MV-4-11 (cell line): Measurements from ENCODE around the gene ADAMTS1.

Experiments
- DNase-seq: peaks from one replicate; lab custom pipeline; 2025; lab: John Stamatoyannopoulos, UW

The ADAMTS1 gene

DNA sequence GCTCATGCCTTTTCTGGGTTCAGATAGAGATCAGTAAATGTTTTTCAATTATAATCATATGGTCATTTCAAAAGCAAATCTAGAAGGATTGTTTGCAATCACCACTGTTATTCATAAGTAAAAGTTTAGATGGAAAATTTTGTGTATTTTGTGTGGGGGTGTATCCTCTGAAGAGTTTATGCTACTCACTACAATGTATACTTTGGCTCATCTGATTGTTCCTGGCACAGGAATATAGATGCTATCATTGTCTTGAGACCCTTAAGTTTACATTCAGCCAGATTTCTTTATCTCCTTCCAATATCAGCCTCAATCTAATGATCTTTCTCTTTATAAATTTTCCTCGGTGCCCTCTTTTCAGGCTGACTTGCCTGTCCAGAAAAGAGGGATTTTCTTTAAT lies 33.0 kb downstream of the ADAMTS1 start:
- DNase-seq = no peak

- no peak for DNase-seq
These were observed 33.7 kb downstream of the ADAMTS1 start for GRCh38 chr21:26811482-26811881.

DNA sequence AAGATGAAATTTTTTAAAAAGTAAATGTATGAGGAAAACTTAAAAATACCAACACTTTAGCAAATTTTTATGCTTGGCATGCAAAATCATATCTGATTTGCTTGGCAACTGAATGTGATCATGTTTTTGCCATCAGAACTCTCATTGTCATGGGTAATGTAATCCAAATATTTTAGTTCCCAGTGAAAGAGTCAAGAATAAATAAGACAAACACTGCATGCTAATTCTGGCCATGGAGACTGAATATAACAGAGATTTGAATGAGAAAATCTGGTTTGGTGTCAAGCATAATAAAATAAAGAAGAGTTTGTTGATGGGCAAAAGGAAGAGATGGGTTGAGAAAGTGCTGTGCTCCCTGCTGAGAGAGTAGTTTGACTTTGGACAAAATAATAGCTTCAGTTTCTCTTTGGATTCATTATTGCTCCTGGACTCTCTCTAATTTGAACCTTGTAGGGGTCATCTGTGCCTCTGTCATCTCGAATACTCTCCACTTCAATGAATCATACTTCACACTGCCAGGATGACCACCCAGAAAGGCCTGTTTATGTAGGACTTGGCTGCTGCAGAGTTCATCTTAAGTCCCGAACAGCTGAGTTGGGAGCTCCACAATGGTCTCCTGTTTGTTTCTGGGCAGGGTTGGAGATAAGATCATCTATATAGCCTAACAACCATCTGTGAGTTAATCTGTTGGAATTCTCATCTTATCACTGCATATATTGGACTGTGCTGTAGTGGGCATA lies 34.4 kb downstream of the ADAMTS1 start:
- no peak for DNase-seq

DNA sequence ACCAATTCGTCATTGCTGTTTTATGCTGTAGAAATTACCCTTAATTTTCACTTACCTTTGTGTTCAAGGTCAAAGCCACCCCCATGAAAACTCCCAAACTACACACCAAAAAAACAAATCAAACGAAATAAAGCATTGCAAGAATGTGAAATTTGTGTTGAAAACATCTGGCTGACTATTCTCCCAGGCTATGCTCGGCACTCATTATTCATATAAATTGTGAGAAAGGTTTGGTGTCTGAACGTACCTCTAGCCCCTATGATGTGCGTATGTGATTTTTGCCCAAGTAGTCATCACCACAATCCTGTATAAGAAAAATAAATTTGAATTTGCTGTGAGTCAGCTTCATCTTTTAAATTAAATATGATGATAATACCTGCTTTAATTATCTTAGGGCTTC lies 34.9 kb downstream of the ADAMTS1 start:
- DNase-seq = no peak

GRCh38 chr21:26809745-26810144 lies 35.5 kb downstream of the ADAMTS1 start:
- no peak for DNase-seq

GRCh38 chr21:26806801-26807295 lies 38.4 kb downstream of the ADAMTS1 start:
- DNase-seq = no peak

DNA sequence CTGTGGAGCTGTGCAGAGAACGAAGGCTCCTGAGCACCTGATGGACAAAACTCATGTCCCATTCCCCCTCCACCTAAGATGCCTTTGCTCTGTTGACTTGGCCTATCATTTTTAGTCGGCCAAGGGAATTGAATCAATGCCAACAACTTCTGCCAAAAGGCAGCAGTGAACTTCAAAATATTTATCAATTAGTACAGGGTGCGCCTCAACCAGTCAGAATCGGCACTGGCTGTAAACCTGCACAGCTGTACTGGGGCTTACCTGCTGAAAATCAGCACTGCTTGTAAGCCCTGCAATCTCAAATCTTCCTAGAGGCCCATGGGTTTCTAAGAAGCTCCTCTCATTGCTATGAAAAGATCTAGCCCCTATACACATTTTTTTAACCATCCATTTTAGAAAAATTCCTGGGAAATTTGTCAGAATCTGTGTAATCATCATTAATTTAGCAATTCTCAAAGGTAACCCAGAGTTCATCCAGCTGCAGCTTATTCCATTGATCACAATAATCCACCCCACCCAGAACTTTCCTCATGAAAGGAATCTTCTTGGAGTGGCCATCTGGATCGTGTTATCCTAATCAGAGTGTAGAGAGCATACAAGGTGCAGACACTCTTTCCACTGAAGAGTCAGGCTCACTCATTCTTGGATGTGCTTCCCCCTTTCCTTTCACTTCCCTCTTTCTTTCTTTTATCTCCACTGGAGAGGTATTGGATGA lies 40.2 kb downstream of the ADAMTS1 start:
- no peak for DNase-seq

DNA sequence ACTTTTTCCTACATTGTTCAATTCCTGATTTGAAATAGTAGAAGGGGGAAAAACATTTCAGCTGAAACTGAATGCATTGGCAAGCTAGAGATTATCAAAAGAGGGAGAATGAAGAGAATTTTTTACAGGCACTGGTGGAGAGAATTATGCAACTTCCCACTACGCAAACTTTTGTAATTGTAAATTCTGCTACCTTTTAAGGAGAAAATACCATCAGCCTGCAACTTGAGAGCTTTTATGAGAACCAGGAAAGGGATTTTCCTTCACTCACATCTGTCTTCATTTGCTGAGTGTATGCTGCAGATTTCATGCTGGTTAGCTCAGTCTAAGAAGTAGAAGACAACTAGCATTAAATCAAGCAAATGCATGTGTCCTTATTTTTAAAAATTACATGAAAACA lies 43.7 kb downstream of the ADAMTS1 start:
- no peak for DNase-seq

DNA sequence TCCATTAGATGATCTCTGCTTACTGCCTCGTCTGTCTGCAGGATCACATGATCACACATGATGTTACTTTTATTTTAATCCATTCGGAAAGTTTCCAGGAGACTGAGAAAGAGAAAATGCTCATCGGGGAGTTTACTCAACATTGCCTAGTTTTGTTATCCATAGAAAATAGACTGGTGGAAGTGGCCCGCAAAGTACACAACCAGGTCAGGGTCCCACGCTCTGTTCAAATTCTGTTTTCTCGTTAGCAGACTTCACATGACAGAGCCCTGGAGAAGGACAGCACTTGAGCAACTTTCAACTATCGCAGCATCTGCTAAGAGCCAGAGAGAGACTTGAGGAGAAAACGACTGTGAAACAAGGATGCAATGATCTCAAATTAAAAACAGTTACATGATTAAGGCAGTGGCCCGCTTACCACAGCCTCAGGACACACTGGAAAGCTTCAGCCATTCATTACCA lies 44.2 kb downstream of the ADAMTS1 start:
- DNase-seq = no peak

DNA sequence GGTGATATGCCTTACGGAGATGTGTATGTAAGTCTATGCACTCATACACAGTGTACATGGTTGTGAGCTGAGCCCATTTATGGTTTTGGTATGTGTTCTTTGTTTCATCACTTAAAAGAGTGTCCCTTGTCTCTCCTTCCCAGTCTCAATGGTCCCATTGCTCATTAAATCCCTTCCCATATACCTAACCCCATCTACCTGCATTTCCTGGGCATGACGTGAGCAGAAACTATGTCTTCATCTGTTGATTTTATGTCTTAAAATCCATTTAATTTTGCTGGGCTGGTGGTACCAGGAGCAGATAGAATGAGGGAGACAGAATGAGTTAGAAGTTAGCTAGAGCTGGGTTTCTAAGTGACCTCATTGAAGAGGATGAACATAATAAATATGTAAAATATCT lies 44.8 kb downstream of the ADAMTS1 start:
- DNase-seq = no peak

- DNase-seq = no peak
These were observed 45.2 kb downstream of the ADAMTS1 start for GRCh38 chr21:26800001-26800400.

- no peak for DNase-seq
These were observed 46.1 kb downstream of the ADAMTS1 start for GRCh38 chr21:26798856-26799751.

- DNase-seq = no peak
These were observed 47.2 kb downstream of the ADAMTS1 start for GRCh38 chr21:26797878-26798456.

DNA sequence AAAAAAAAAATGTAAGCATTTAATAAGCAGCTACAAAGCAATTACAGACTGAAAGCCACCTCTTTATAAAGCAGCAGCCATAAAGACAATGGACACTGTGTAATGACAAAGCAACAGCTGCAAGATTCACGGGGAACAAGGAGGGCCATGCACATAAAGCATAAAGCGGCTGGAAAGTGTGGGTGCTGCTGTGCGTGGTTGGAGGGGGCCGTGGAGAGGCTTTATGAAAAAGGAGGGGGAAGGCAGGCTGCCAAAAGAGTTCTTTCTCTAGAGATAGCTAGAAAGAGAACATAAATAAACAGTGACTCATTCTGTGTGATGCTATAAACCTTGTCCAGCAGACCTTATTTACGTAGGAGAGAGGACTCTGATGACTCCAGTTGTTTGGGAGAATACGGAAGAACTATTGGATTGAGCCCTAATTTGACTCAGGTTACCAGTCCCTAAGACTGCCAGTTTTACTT lies 49.3 kb downstream of the ADAMTS1 start:
- no peak for DNase-seq

DNA sequence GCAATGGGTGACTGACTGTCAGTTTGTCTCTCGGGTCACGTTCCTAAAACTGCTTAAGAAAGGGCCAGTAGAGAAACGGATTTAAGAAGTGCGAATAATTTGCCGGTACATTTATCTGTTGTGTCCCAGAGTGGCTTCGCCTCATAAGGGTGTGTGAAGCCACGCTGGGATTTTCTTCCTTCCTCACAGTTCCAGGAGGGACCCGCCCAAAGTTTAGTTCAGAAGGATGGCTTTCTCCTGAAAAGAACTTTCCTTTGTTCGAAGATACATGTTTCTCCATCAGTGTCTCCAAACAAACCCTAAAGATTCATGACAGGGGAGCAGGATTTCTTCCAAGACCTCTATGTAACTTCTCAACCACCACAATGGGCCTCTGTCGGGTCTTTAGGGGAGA lies 49.8 kb downstream of the ADAMTS1 start:
- no peak for DNase-seq

GRCh38 chr21:26794597-26795411 lies 50.4 kb downstream of the ADAMTS1 start:
- DNase-seq = no peak

GRCh38 chr21:26790296-26790695 lies 54.9 kb downstream of the ADAMTS1 start:
- no peak for DNase-seq

GRCh38 chr21:26788790-26789189 lies 56.4 kb downstream of the ADAMTS1 start:
- no peak for DNase-seq
